ENCODE measurements around the gene EXOSC3. TPM values are rescaled to one million over a fixed set of nuclear protein-coding genes. Genes with fewer than 3 reads are reported as not detected.

The EXOSC3 gene
- total and polyA plus RNA-seq, 2 of the 13 experiments (the other 11 are each of a cell fraction or from before 2014, with no cell fraction given), result 17.5 to 68.7 TPM

DNA sequence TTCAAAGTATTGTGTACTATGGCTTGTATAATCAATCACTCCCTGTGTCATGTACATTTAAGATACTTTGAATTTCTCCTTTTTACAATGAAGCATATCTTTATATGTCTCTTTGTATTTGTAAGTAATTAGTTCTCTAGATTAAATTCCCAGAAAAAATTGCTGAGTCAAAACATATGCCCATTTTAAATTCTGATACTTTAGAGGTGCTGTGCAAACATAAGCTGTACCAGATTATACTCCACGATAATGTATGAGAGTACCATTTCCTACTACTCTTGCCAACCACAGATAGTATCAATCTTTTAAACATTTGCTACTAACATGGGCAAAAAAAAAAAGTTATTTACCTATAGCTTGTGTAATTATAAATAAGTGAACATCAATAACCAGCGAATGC is 34.0 kb upstream of the EXOSC3 start:
- WGBS (ENCODE audit: low lambda C conversion rate), result 91% methylated on average over 2 of the region's 2 CpGs
- H3K9me3 ChIP-seq (ENCODE audit: low read length), result no peaks in the 10 kb centered on the region
- FAIRE-seq (no peak), ATAC-seq (no peak), DNase-seq (ENCODE audit: low spot score) (no peak)
- no peaks in the 10 kb centered on the region for H3K79me2 ChIP-seq (ENCODE audit: insufficient read depth, low read length)
- H3K36me3 ChIP-seq (replicated peaks in 1 of 2; ENCODE audit: control insufficient read depth in 1 of 2, insufficient read depth in 2 of 2, low read length in 2 of 2), result peaks cover 5 to 18% of the 10 kb centered on the region in 2 experiments; a peak in 4 of 5 replicates
- H3K4me3 ChIP-seq (replicated peaks in 1 of 3; ENCODE audit: insufficient read depth in 1 of 3, low read depth in 2 of 3, low read length in 3 of 3), result no peak overlapping the region
- H3K27me3 ChIP-seq (ENCODE audit: control insufficient read depth in 1 of 2, insufficient read depth in 2 of 2, low read length in 2 of 2), result no peaks in the 10 kb centered on the region
- H4K20me1 ChIP-seq (ENCODE audit: insufficient read depth, low read length), result no peaks in the 10 kb centered on the region
- no peak overlapping the region for H3K9ac ChIP-seq (ENCODE audit: insufficient read depth, low read depth, low read length)
- ChIA-PET POLR2A (no interaction called here), CTCF (ENCODE audit: low intra/inter-chr PET ratio, low total read pairs) (no interaction called here)
- TF ChIP-seq ARNTL (CRISPR knock-in tag; IDR thresholded peaks at IDR 0.05), result no peak
- TF ChIP-seq, protein P1, sequence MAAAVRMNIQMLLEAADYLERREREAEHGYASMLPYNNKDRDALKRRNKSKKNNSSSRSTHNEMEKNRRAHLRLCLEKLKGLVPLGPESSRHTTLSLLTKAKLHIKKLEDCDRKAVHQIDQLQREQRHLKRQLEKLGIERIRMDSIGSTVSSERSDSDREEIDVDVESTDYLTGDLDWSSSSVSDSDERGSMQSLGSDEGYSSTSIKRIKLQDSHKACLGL (CRISPR knock-in tag; IDR thresholded peaks at IDR 0.05), result no peak
- no peak for TF ChIP-seq PHF8 (CRISPR knock-in tag; IDR thresholded peaks at IDR 0.05)
- TF ChIP-seq, protein P2, sequence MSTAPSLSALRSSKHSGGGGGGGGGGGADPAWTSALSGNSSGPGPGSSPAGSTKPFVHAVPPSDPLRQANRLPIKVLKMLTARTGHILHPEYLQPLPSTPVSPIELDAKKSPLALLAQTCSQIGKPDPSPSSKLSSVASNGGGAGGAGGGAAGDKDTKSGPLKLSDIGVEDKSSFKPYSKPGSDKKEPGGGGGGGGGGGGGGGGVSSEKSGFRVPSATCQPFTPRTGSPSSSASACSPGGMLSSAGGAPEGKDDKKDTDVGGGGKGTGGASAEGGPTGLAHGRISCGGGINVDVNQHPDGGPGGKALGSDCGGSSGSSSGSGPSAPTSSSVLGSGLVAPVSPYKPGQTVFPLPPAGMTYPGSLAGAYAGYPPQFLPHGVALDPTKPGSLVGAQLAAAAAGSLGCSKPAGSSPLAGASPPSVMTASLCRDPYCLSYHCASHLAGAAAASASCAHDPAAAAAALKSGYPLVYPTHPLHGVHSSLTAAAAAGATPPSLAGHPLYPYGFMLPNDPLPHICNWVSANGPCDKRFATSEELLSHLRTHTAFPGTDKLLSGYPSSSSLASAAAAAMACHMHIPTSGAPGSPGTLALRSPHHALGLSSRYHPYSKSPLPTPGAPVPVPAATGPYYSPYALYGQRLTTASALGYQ (CRISPR knock-in tag; IDR thresholded peaks at IDR 0.05), result no peak
- TF ChIP-seq MAFK (conservative IDR thresholded peaks at IDR 0.05 in 1 of 2, IDR thresholded peaks at IDR 0.05 in 1 of 2; ENCODE audit: low read length in 2 of 2), result peak in 1 of 2 experiments; percentile 45; a peak in 1 of 4 replicates
- TF ChIP-seq, protein P3, sequence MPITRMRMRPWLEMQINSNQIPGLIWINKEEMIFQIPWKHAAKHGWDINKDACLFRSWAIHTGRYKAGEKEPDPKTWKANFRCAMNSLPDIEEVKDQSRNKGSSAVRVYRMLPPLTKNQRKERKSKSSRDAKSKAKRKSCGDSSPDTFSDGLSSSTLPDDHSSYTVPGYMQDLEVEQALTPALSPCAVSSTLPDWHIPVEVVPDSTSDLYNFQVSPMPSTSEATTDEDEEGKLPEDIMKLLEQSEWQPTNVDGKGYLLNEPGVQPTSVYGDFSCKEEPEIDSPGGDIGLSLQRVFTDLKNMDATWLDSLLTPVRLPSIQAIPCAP (CRISPR knock-in tag; IDR thresholded peaks at IDR 0.05; ENCODE audit: low read depth), result no peak
- TF ChIP-seq MAFF (IDR thresholded peaks at IDR 0.05; ENCODE audit: low read depth, low read length), result 0 out of 2 replicates have a peak, but pooled peaks have one; percentile 1
- TF ChIP-seq POLR2G (IDR thresholded peaks at IDR 0.05; ENCODE audit: low read depth, low read length), result no peak
- TF ChIP-seq, protein P4, sequence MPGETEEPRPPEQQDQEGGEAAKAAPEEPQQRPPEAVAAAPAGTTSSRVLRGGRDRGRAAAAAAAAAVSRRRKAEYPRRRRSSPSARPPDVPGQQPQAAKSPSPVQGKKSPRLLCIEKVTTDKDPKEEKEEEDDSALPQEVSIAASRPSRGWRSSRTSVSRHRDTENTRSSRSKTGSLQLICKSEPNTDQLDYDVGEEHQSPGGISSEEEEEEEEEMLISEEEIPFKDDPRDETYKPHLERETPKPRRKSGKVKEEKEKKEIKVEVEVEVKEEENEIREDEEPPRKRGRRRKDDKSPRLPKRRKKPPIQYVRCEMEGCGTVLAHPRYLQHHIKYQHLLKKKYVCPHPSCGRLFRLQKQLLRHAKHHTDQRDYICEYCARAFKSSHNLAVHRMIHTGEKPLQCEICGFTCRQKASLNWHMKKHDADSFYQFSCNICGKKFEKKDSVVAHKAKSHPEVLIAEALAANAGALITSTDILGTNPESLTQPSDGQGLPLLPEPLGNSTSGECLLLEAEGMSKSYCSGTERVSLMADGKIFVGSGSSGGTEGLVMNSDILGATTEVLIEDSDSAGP (CRISPR knock-in tag; IDR thresholded peaks at IDR 0.05; ENCODE audit: borderline replicate concordance), result no peak
- no peaks in the 10 kb centered on the region for H3K4me1 ChIP-seq (ENCODE audit: insufficient read depth, low read length)
- H2AFZ ChIP-seq (ENCODE audit: low read length), result no peak overlapping the region
- H3K4me2 ChIP-seq (ENCODE audit: low read depth, low read length), result no peak overlapping the region
- BruUV-seq (replicated peaks), result no TSS peak
- in situ Hi-C loops (cut with HindIII; ENCODE audit: extremely low pct_ligation_motif_present, low pct_unique_long_range_greater_than_20kb) (no loop called here), intact Hi-C loops (cut with micrococcal nuclease; ENCODE audit: unreplicated experiment) (no loop called here)
- no peak overlapping the region for H3K27ac ChIP-seq (ENCODE audit: extremely low read length, insufficient read depth, low read length)
